A549 (cell line): ENCODE results near the gene RABL3.

ENCODE experiments used
- BHLHE40 ChIP-seq: IDR thresholded peaks from 2 replicates; pipeline ENCODE4 v1.6.1; 2012; ENCODE audit warnings: low read depth, low read length, inconsistent platforms
- EP300 ChIP-seq, 2 experiments: fragments of >200 bp; sonication (Bioruptor Twin); formaldehyde crosslinking; IDR thresholded peaks; 2 replicates in 1 of 2; 3 replicates in 1 of 2; pipeline ENCODE4 v1.6.1; 2016 to 2017
- FOXS1 ChIP-seq: fragments of 250-450 bp; sonication (Bioruptor Pico); IDR thresholded peaks from 2 replicates; pipeline ENCODE4 v1.5.0; 2020; ENCODE audit warnings: mild to moderate bottlenecking, moderate library complexity
- HOXA7 ChIP-seq: fragments of 250-450 bp; sonication (Bioruptor Pico); IDR thresholded peaks from 2 replicates; pipeline ENCODE4 v1.5.0; 2020; ENCODE audit warnings: mild to moderate bottlenecking, moderate library complexity
- JUNB ChIP-seq: fragments of >200 bp; sonication (Bioruptor Twin); formaldehyde crosslinking; IDR thresholded peaks from 2 replicates; pipeline ENCODE4 v1.6.1; 2016
- TF ChIP-seq, protein P1 (sequence below): fragments of >200 bp; sonication (Bioruptor Twin); formaldehyde crosslinking; IDR thresholded peaks from 3 replicates; pipeline ENCODE4 v1.5.1; 2016

DNA sequence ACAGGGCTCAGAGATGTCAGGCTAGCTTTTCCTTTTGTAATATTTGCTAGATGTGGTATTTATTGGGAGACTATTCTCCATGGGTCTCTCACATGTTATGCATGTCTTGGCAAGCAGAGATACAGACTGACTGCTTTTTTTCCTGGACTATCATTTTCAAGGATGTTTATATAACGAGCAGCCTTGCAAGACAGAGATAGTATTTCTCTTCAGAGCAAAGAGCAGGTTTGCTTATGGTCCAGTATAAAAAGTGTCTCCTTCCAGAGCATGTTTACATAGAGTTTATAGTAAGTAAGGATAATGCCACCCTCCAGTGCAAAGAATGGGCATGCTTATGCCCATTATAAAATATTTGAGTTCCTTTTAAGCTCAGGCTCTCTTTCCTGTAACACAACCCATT is 24.8 kb upstream of the RABL3 start:
- no peak for TF ChIP-seq FOXS1 (CRISPR knock-in tag)
- TF ChIP-seq, protein P1, sequence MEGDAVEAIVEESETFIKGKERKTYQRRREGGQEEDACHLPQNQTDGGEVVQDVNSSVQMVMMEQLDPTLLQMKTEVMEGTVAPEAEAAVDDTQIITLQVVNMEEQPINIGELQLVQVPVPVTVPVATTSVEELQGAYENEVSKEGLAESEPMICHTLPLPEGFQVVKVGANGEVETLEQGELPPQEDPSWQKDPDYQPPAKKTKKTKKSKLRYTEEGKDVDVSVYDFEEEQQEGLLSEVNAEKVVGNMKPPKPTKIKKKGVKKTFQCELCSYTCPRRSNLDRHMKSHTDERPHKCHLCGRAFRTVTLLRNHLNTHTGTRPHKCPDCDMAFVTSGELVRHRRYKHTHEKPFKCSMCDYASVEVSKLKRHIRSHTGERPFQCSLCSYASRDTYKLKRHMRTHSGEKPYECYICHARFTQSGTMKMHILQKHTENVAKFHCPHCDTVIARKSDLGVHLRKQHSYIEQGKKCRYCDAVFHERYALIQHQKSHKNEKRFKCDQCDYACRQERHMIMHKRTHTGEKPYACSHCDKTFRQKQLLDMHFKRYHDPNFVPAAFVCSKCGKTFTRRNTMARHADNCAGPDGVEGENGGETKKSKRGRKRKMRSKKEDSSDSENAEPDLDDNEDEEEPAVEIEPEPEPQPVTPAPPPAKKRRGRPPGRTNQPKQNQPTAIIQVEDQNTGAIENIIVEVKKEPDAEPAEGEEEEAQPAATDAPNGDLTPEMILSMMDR: no peak
- TF ChIP-seq JUNB: no peak
- no peak for TF ChIP-seq EP300 (IDR thresholded peaks at IDR 0.05)
- no peak for TF ChIP-seq BHLHE40
- TF ChIP-seq HOXA7 (CRISPR knock-in tag): no peak
